Fibroblast of villous mesenchyme (primary cell): Measurements from ENCODE around the gene MAL. TPM values are rescaled to one million over a fixed set of nuclear protein-coding genes. Genes with fewer than 3 reads are reported as not detected.

Source experiments
- DNase-seq: peaks from one replicate; pipeline ENCODE4 v3.0.0-alpha.2; 2010; ENCODE audit warnings: low read depth
- H3K4me3 ChIP-seq: 2 replicates; pipeline ENCODE4 v1.5.1; 2011; ENCODE audit warnings: low read depth, mild to moderate bottlenecking, low read length
- CTCF ChIP-seq: IDR thresholded peaks from 2 replicates; pipeline ENCODE4 v1.5.1; 2012; ENCODE audit warnings: low read depth, mild to moderate bottlenecking, low read length; ENCODE audit not compliant: insufficient read depth
- total RNA-seq: library from RNA; depleted of rRNA; stranded (reverse); fragments of >200 nt; gene quantifications from 2 replicates; pipeline ENCODE4 v1.2.3, GENCODE V29; 2012

MAL gene
- total RNA-seq, 1 donor, result not detected

GRCh38 chr2:95004287-95004686 lies 21.2 kb upstream of the MAL start:
- DNase-seq, result no peak
- no peak overlapping the region for H3K4me3 ChIP-seq
- no peak for TF ChIP-seq CTCF

GRCh38 chr2:95004711-95005110 lies 20.8 kb upstream of the MAL start:
- no peak overlapping the region for H3K4me3 ChIP-seq
- no peak for TF ChIP-seq CTCF

GRCh38 chr2:95005726-95006125 lies 19.8 kb upstream of the MAL start:
- no peak overlapping the region for H3K4me3 ChIP-seq
- no peak for DNase-seq
- TF ChIP-seq CTCF, result no peak

More at GRCh38 chr2:95004711-95005110, 20.8 kb upstream of the MAL start:
- no peak for DNase-seq

- H3K4me3 ChIP-seq, result no peak overlapping the region
- no peak for TF ChIP-seq CTCF
- no peak for DNase-seq
These were observed 18.9 kb upstream of the MAL start for GRCh38 chr2:95006588-95006987.

GRCh38 chr2:95007031-95007609 lies 18.4 kb upstream of the MAL start:
- DNase-seq, result no peak
- no peak for TF ChIP-seq CTCF
- H3K4me3 ChIP-seq, result no peak overlapping the region

- TF ChIP-seq CTCF, result no peak
- no peak for DNase-seq
- H3K4me3 ChIP-seq, result no peak overlapping the region
These were observed 17.7 kb upstream of the MAL start for GRCh38 chr2:95007822-95008221.

GRCh38 chr2:95008306-95008705 lies 17.2 kb upstream of the MAL start:
- no peak for TF ChIP-seq CTCF
- no peak overlapping the region for H3K4me3 ChIP-seq
- no peak for DNase-seq
